Memory B cell (primary cell): ENCODE results near the gene YAE1.
A peak's percentile ranks its signal among the peaks of the same experiment; 100 is the strongest.

Experiments used
- ATAC-seq: fragments of 150-1000 bp; cut with Tn5 transposase; 2 replicates; pipeline ENCODE4 v1.10.0; 2021; ENCODE audit warnings: low read depth, mild to moderate bottlenecking, moderate library complexity
- DNase-seq, 2 donors: peaks; one replicate each; pipeline ENCODE4 v3.0.0; 2022; ENCODE audit warnings: low spot score in 2 of 2
- H3K27ac Mint-ChIP-seq: one replicate; pipeline ENCODE4 v1.8.0; 2022; ENCODE audit warnings: mild to moderate bottlenecking, moderate library complexity, mixed read lengths
- H3K27me3 Mint-ChIP-seq: one replicate; pipeline ENCODE4 v1.8.0; 2022; ENCODE audit warnings: mixed read lengths
- H3K36me3 Mint-ChIP-seq: one replicate; pipeline ENCODE4 v1.8.0; 2022; ENCODE audit warnings: mild to moderate bottlenecking, mixed read lengths
- H3K4me1 Mint-ChIP-seq: one replicate; pipeline ENCODE4 v1.8.0; 2022; ENCODE audit warnings: mixed read lengths
- H3K4me3 Mint-ChIP-seq: one replicate; pipeline ENCODE4 v1.8.0; 2022; ENCODE audit warnings: mild to moderate bottlenecking, moderate library complexity, mixed read lengths
- H3K9me3 Mint-ChIP-seq: one replicate; pipeline ENCODE4 v1.8.0; 2022; ENCODE audit warnings: mixed read lengths

The YAE1 gene

GRCh38 chr7:39566023-39566921, at the start of gene YAE1:
TSS of gene YAE1 (plus strand) at chr7:39566404. CDS start at chr7:39566419, 15 bp downstream.
- H3K4me1 Mint-ChIP-seq = peaks cover 17% of the 10 kb centered on the region
- H3K9me3 Mint-ChIP-seq = peaks cover 2% of the 10 kb centered on the region
- DNase-seq (peak; percentile 72 to 75), ATAC-seq (peak; percentile 97)
- peak within 1 kb of the TSS; percentile 95 for H3K27ac Mint-ChIP-seq
- H3K27me3 Mint-ChIP-seq = no peaks in the 10 kb centered on the region
- H3K36me3 Mint-ChIP-seq = no peaks in the 10 kb centered on the region
- H3K4me3 Mint-ChIP-seq = peak within 1 kb of the TSS; percentile 100

- no peaks in the 10 kb centered on the region for H3K36me3 Mint-ChIP-seq
- peaks cover 1% of the 10 kb centered on the region for H3K27me3 Mint-ChIP-seq
- H3K4me1 Mint-ChIP-seq = peaks cover 2% of the 10 kb centered on the region
- ATAC-seq = no peak
- no peak for DNase-seq
- no peak overlapping the region for H3K27ac Mint-ChIP-seq
- no peaks in the 10 kb centered on the region for H3K9me3 Mint-ChIP-seq
- no peak overlapping the region for H3K4me3 Mint-ChIP-seq
These were observed 49.7 kb upstream of the YAE1 start for GRCh38 chr7:39516498-39516897.

- Mint-ChIP-seq H3K9me3 (no peaks in the 10 kb centered on the region), H3K4me3 (no peak overlapping the region), H3K27me3 (peaks cover 2% of the 10 kb centered on the region), H3K4me1 (peaks cover 2% of the 10 kb centered on the region), H3K36me3 (no peaks in the 10 kb centered on the region), H3K27ac (no peak overlapping the region)
- DNase-seq (no peak), ATAC-seq (no peak)
These were observed 49.0 kb upstream of the YAE1 start for GRCh38 chr7:39517240-39517639.

- no peak overlapping the region for H3K27ac Mint-ChIP-seq
- peaks cover 2% of the 10 kb centered on the region for H3K4me1 Mint-ChIP-seq
- DNase-seq (no peak), ATAC-seq (no peak)
- peaks cover 1% of the 10 kb centered on the region for H3K36me3 Mint-ChIP-seq
- no peak overlapping the region for H3K4me3 Mint-ChIP-seq
- H3K27me3 Mint-ChIP-seq = peaks cover 9% of the 10 kb centered on the region
- no peaks in the 10 kb centered on the region for H3K9me3 Mint-ChIP-seq
These were observed 40.3 kb upstream of the YAE1 start for GRCh38 chr7:39525926-39526325.

GRCh38 chr7:39526666-39527065, 39.5 kb upstream of the YAE1 start:
- H3K9me3 Mint-ChIP-seq = no peaks in the 10 kb centered on the region
- DNase-seq = no peak

GRCh38 chr7:39527296-39527695, 38.9 kb upstream of the YAE1 start:
- H3K4me3 Mint-ChIP-seq = no peak overlapping the region
- H3K27me3 Mint-ChIP-seq = peaks cover 8% of the 10 kb centered on the region
- peaks cover 1% of the 10 kb centered on the region for H3K36me3 Mint-ChIP-seq
- peaks cover 2% of the 10 kb centered on the region for H3K4me1 Mint-ChIP-seq
- DNase-seq (no peak), ATAC-seq (no peak)
- no peak overlapping the region for H3K27ac Mint-ChIP-seq
- H3K9me3 Mint-ChIP-seq = no peaks in the 10 kb centered on the region

More at GRCh38 chr7:39526666-39527065, 39.5 kb upstream of the YAE1 start:
- H3K4me3 Mint-ChIP-seq = no peak overlapping the region
- peaks cover 2% of the 10 kb centered on the region for H3K4me1 Mint-ChIP-seq
- peaks cover 1% of the 10 kb centered on the region for H3K36me3 Mint-ChIP-seq
- no peak for ATAC-seq
- H3K27me3 Mint-ChIP-seq = peaks cover 9% of the 10 kb centered on the region
- no peak overlapping the region for H3K27ac Mint-ChIP-seq

GRCh38 chr7:39527951-39528350, 38.3 kb upstream of the YAE1 start:
- ATAC-seq = no peak
- Mint-ChIP-seq H3K27me3 (peaks cover 7% of the 10 kb centered on the region), H3K4me3 (no peak overlapping the region)

GRCh38 chr7:39528849-39529248, 37.4 kb upstream of the YAE1 start:
- DNase-seq (no peak), ATAC-seq (no peak)
- H3K9me3 Mint-ChIP-seq = no peaks in the 10 kb centered on the region
- H3K4me1 Mint-ChIP-seq = peaks cover 2% of the 10 kb centered on the region
- peaks cover 1% of the 10 kb centered on the region for H3K36me3 Mint-ChIP-seq
- H3K4me3 Mint-ChIP-seq = no peak overlapping the region
- peaks cover 8% of the 10 kb centered on the region for H3K27me3 Mint-ChIP-seq
- H3K27ac Mint-ChIP-seq = no peak overlapping the region

More at GRCh38 chr7:39527951-39528350, 38.3 kb upstream of the YAE1 start:
- Mint-ChIP-seq H3K27ac (no peak overlapping the region), H3K9me3 (no peaks in the 10 kb centered on the region), H3K4me1 (peaks cover 2% of the 10 kb centered on the region), H3K36me3 (peaks cover 1% of the 10 kb centered on the region)
- no peak for DNase-seq

GRCh38 chr7:39529582-39529981, 36.6 kb upstream of the YAE1 start:
- no peak for ATAC-seq
- H3K36me3 Mint-ChIP-seq = peaks cover 1% of the 10 kb centered on the region

GRCh38 chr7:39530971-39531370, 35.2 kb upstream of the YAE1 start:
- Mint-ChIP-seq H3K36me3 (peaks cover 1% of the 10 kb centered on the region), H3K4me3 (no peak overlapping the region), H3K27me3 (peaks cover 7% of the 10 kb centered on the region), H3K27ac (no peak overlapping the region), H3K9me3 (no peaks in the 10 kb centered on the region), H3K4me1 (peaks cover 2% of the 10 kb centered on the region)
- DNase-seq = no peak
- no peak for ATAC-seq

More at GRCh38 chr7:39529582-39529981, 36.6 kb upstream of the YAE1 start:
- Mint-ChIP-seq H3K9me3 (no peaks in the 10 kb centered on the region), H3K27me3 (peaks cover 9% of the 10 kb centered on the region), H3K4me3 (no peak overlapping the region), H3K27ac (no peak overlapping the region), H3K4me1 (peaks cover 2% of the 10 kb centered on the region)
- DNase-seq = no peak

- Mint-ChIP-seq H3K36me3 (peaks cover 1% of the 10 kb centered on the region), H3K27ac (no peak overlapping the region), H3K9me3 (no peaks in the 10 kb centered on the region), H3K27me3 (peaks cover 7% of the 10 kb centered on the region), H3K4me3 (no peak overlapping the region), H3K4me1 (peaks cover 2% of the 10 kb centered on the region)
- DNase-seq (no peak), ATAC-seq (no peak)
These were observed 34.4 kb upstream of the YAE1 start for GRCh38 chr7:39531818-39532217.

GRCh38 chr7:39532832-39533231, 33.4 kb upstream of the YAE1 start:
- ATAC-seq (no peak), DNase-seq (no peak)
- peaks cover 1% of the 10 kb centered on the region for H3K36me3 Mint-ChIP-seq
- H3K9me3 Mint-ChIP-seq = no peaks in the 10 kb centered on the region
- no peak overlapping the region for H3K4me3 Mint-ChIP-seq
- H3K27me3 Mint-ChIP-seq = peaks cover 7% of the 10 kb centered on the region
- H3K4me1 Mint-ChIP-seq = peaks cover 2% of the 10 kb centered on the region
- no peak overlapping the region for H3K27ac Mint-ChIP-seq

GRCh38 chr7:39534599-39534998, 31.6 kb upstream of the YAE1 start:
- no peak overlapping the region for H3K27ac Mint-ChIP-seq
- H3K36me3 Mint-ChIP-seq = no peaks in the 10 kb centered on the region
- no peak for DNase-seq
- no peak for ATAC-seq
- peaks cover 4% of the 10 kb centered on the region for H3K27me3 Mint-ChIP-seq
- no peaks in the 10 kb centered on the region for H3K4me1 Mint-ChIP-seq
- no peaks in the 10 kb centered on the region for H3K9me3 Mint-ChIP-seq
- H3K4me3 Mint-ChIP-seq = no peak overlapping the region

- Mint-ChIP-seq H3K4me1 (no peaks in the 10 kb centered on the region), H3K27me3 (peaks cover 2% of the 10 kb centered on the region), H3K9me3 (no peaks in the 10 kb centered on the region), H3K4me3 (no peak overlapping the region), H3K36me3 (no peaks in the 10 kb centered on the region), H3K27ac (no peak overlapping the region)
- DNase-seq (no peak), ATAC-seq (no peak)
These were observed 31.1 kb upstream of the YAE1 start for GRCh38 chr7:39535064-39535463.

- Mint-ChIP-seq H3K36me3 (no peaks in the 10 kb centered on the region), H3K27ac (no peak overlapping the region), H3K9me3 (no peaks in the 10 kb centered on the region), H3K4me3 (no peak overlapping the region), H3K4me1 (no peaks in the 10 kb centered on the region), H3K27me3 (peaks cover 2% of the 10 kb centered on the region)
- DNase-seq = no peak
- no peak for ATAC-seq
These were observed 30.5 kb upstream of the YAE1 start for GRCh38 chr7:39535720-39536119.
